Neural crest cell (in vitro differentiated cells): Measurements from ENCODE around the gene AMHR2. TPM values are rescaled to one million over a fixed set of nuclear protein-coding genes. Genes with fewer than 3 reads are reported as not detected.
"Not testable (repeated sequence)": the region's sequence is repeated elsewhere in the genome, so short reads cannot be mapped to it uniquely, and the experiment has no call there.

Experiments
- DNase-seq: peaks from one replicate; pipeline ENCODE4 v3.0.0; 2021; ENCODE audit warnings: low read depth, mixed read lengths, low spot score
- H3K27ac Mint-ChIP-seq: one replicate; pipeline ENCODE4 v1.8.0; 2021; ENCODE audit warnings: mild to moderate bottlenecking, mixed read lengths; ENCODE audit not compliant: unreplicated experiment
- H3K27me3 Mint-ChIP-seq: 2 replicates; pipeline ENCODE4 v1.8.0; 2021; ENCODE audit warnings: low read depth, mild to moderate bottlenecking, mixed read lengths
- H3K36me3 Mint-ChIP-seq: 2 replicates; pipeline ENCODE4 v1.8.0; 2021; ENCODE audit warnings: low read depth, mild to moderate bottlenecking, mixed read lengths
- H3K4me1 Mint-ChIP-seq: 2 replicates; pipeline ENCODE4 v1.8.0; 2021; ENCODE audit warnings: mixed read lengths
- H3K4me3 Mint-ChIP-seq: one replicate; pipeline ENCODE4 v1.8.0; 2021; ENCODE audit warnings: mild to moderate bottlenecking, mixed read lengths
- H3K9me3 Mint-ChIP-seq: 2 replicates; pipeline ENCODE4 v1.8.0; 2021; ENCODE audit warnings: mixed read lengths
- total RNA-seq: library from RNA; stranded (reverse); gene quantifications from 2 replicates; pipeline ENCODE4 v1.2.1, GENCODE V29; 2021
- TF ChIP-seq, protein P1 (sequence below): fragments of 200-600 bp; sonication (generic); conservative IDR thresholded peaks from 2 replicates; pipeline ENCODE4 v1.5.0; 2021; ENCODE audit warnings: antibody characterized with exemption, mild to moderate bottlenecking

AMHR2 gene
- total RNA-seq, 1 donor from 2014 or later = not detected

DNA sequence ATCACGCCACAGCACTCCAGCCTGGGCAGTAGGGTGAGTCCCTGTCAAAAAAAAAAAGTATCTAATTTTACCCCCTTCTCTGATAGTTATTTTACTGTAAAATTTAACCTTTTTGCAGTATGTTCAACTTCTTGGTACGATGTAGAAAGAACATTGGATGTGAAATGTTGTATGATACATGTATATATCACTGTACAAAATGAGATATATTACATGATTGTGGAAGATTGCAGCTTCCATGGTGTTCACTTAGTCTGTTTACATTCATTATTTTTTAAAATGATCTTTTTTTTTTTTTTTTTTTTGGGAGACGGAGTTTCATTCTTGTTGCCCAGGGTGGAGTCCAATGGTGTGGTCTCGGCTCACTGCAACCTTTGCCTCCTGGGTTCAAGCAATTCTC lies 34.7 kb upstream of the AMHR2 start:
- no peak overlapping the region for H3K27ac Mint-ChIP-seq
- no peak for DNase-seq
- TF ChIP-seq, protein P1, sequence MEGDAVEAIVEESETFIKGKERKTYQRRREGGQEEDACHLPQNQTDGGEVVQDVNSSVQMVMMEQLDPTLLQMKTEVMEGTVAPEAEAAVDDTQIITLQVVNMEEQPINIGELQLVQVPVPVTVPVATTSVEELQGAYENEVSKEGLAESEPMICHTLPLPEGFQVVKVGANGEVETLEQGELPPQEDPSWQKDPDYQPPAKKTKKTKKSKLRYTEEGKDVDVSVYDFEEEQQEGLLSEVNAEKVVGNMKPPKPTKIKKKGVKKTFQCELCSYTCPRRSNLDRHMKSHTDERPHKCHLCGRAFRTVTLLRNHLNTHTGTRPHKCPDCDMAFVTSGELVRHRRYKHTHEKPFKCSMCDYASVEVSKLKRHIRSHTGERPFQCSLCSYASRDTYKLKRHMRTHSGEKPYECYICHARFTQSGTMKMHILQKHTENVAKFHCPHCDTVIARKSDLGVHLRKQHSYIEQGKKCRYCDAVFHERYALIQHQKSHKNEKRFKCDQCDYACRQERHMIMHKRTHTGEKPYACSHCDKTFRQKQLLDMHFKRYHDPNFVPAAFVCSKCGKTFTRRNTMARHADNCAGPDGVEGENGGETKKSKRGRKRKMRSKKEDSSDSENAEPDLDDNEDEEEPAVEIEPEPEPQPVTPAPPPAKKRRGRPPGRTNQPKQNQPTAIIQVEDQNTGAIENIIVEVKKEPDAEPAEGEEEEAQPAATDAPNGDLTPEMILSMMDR = no peak
- H3K9me3 Mint-ChIP-seq = no peaks in the 10 kb centered on the region
- H3K4me1 Mint-ChIP-seq = peaks cover 37% of the 10 kb centered on the region
- H3K4me3 Mint-ChIP-seq = no peak overlapping the region
- H3K27me3 Mint-ChIP-seq = no peaks in the 10 kb centered on the region
- peaks cover 4% of the 10 kb centered on the region for H3K36me3 Mint-ChIP-seq

DNA sequence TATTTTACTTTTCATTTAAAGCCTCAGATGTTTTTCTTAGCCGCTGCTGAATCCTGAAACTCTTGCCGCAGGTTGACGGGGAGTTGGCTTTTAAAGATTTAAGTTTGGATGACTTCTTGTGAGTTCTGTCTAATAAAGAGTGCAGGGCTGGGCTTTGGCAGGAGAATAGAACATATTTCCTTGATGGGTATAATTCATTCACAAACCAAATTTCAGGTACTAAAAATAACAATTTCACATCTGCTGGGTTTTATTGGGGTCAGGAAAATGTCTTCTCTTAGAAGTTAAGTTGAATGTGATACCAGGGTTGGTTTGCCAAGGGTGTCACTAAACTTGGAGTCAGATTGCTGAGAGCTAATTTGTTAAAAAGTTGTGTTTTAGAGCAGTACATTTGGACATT lies 34.0 kb upstream of the AMHR2 start:
- Mint-ChIP-seq H3K27me3 (no peaks in the 10 kb centered on the region), H3K36me3 (peaks cover 4% of the 10 kb centered on the region)

DNA sequence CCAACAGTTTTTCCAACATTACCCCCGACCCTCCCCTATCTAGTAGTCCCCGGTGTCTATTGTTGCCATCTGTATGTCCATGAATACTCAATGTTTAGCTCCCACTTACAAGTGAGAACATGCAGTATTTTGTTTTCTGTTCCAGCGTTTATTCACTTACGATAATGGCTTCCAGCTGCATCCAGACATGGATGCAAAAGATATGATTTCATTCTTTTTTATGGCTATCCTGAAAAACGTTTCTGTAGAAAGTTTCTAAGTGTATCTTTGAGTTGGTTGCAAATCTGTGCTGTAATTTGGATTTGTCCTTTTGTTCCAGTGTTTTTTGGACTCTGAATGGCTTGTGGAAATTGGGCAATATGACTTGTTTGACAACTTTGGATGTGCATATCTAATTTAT lies 31.9 kb upstream of the AMHR2 start:
- Mint-ChIP-seq H3K27me3 (no peaks in the 10 kb centered on the region), H3K4me1 (peaks cover 40% of the 10 kb centered on the region), H3K36me3 (no peaks in the 10 kb centered on the region), H3K27ac (no peak overlapping the region), H3K4me3 (peak overlapping the region; percentile 24), H3K9me3 (no peaks in the 10 kb centered on the region)
- TF ChIP-seq, protein P1 = no peak
- DNase-seq = no peak

More for the DNA sequence above, 34.0 kb upstream of the AMHR2 start:
- Mint-ChIP-seq H3K27ac (no peak overlapping the region), H3K4me1 (peaks cover 37% of the 10 kb centered on the region), H3K9me3 (no peaks in the 10 kb centered on the region), H3K4me3 (peak overlapping the region; percentile 39)
- TF ChIP-seq, protein P1 = no peak
- DNase-seq = no peak

DNA sequence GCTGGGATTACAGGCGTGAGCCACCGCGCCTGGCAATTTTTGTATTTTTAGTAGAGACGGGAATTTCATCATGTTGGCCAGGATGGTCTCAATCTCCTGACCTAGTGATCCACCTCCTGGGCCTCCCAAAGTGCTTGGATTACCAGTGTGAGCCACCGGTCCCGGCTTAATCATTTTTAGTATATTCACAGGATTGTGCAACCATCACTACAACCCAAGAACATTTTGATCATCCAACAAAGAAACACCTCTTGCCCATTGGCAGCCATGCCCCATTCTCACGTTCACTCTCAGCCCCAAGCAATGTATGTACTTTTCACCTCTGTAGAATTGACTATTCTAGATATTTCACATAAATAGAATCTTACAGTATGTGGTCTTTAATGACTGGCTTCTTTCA lies 23.8 kb upstream of the AMHR2 start:
- Mint-ChIP-seq H3K27me3 (no peaks in the 10 kb centered on the region), H3K36me3 (peaks cover 7% of the 10 kb centered on the region), H3K4me3 (no peak overlapping the region), H3K9me3 (peaks cover 4% of the 10 kb centered on the region), H3K4me1 (peaks cover 24% of the 10 kb centered on the region), H3K27ac (no peak overlapping the region)
- TF ChIP-seq, protein P1 = no peak
- DNase-seq = no peak

DNA sequence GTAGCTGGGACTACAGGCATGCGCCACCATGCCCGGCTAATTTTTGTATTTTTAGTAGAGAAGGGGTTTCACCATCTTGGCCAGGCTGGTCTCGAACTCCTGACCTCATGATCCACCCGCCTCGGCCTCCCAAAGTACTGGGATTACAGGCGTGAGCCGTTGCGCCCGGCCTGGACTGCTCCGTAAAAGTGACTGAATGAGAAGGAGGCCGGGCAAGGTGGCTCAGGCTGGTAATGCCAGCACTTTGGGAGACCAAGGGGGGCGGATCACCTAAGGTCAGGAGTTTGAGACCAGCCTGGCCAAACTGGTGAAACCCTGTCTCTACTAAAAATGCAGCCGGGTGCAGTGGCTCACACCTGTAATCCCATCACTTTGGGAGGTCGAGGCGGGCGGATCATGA lies 21.3 kb upstream of the AMHR2 start:
- not testable (repeated sequence) for H3K27ac Mint-ChIP-seq, DNase-seq, H3K4me3 Mint-ChIP-seq, H3K9me3 Mint-ChIP-seq, H3K27me3 Mint-ChIP-seq
- peaks cover 11% of the 10 kb centered on the region for H3K4me1 Mint-ChIP-seq
- H3K36me3 Mint-ChIP-seq = peaks cover 10% of the 10 kb centered on the region

DNA sequence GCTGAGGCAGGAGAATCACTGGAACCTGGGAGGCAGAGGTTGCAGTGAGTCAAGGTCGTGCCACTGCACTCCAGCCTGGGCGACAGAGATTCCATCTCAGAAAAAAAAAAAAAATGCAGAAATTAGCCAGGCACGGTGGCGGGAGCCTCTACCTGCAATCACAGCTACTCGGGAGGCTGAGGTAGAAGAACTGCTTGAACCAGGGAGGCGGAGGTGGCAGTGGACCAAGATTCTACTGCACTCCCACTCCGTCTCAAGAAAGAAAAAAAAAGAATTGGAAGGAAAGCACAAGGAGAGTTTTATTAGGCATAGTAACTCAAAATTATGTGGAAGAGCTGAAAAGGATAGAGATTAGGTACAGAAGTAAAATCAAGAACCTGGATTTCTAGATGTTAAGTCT lies 20.8 kb upstream of the AMHR2 start:
- Mint-ChIP-seq H3K4me3 (no peak overlapping the region), H3K4me1 (peaks cover 7% of the 10 kb centered on the region), H3K27ac (no peak overlapping the region), H3K36me3 (peaks cover 10% of the 10 kb centered on the region), H3K27me3 (no peaks in the 10 kb centered on the region), H3K9me3 (peaks cover 4% of the 10 kb centered on the region)
- DNase-seq = no peak
- TF ChIP-seq, protein P1 = no peak
